GM12872 (cell line): ENCODE data around the gene TALDO1.
A peak's percentile ranks its signal among the peaks of the same experiment; 100 is the strongest.

Source experiments
- TF ChIP-seq, protein P1 (sequence below): IDR thresholded peaks from 3 replicates; pipeline ENCODE4 v1.5.1; 2011; ENCODE audit warnings: low read depth, mild to moderate bottlenecking, low read length, moderate library complexity; ENCODE audit not compliant: insufficient read depth

TALDO1 gene

GRCh38 chr11:747158-748006, at the start of gene TALDO1:
Gene TALDO1, plus strand, starts transcription at chr11:747464. Its CDS starts 18 bp downstream, at chr11:747482.
- TF ChIP-seq, protein P1, sequence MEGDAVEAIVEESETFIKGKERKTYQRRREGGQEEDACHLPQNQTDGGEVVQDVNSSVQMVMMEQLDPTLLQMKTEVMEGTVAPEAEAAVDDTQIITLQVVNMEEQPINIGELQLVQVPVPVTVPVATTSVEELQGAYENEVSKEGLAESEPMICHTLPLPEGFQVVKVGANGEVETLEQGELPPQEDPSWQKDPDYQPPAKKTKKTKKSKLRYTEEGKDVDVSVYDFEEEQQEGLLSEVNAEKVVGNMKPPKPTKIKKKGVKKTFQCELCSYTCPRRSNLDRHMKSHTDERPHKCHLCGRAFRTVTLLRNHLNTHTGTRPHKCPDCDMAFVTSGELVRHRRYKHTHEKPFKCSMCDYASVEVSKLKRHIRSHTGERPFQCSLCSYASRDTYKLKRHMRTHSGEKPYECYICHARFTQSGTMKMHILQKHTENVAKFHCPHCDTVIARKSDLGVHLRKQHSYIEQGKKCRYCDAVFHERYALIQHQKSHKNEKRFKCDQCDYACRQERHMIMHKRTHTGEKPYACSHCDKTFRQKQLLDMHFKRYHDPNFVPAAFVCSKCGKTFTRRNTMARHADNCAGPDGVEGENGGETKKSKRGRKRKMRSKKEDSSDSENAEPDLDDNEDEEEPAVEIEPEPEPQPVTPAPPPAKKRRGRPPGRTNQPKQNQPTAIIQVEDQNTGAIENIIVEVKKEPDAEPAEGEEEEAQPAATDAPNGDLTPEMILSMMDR, result 0 out of 3 replicates have a peak, but pooled peaks have one; percentile 5

- TF ChIP-seq, protein P1, result no peak
Measured at GRCh38 chr11:697811-698311, 49.4 kb upstream of the TALDO1 start.

- TF ChIP-seq, protein P1, result no peak
Measured at GRCh38 chr11:698493-699115, 48.7 kb upstream of the TALDO1 start.

- TF ChIP-seq, protein P1, result no peak
Measured at GRCh38 chr11:699116-699508, 48.2 kb upstream of the TALDO1 start.

DNA sequence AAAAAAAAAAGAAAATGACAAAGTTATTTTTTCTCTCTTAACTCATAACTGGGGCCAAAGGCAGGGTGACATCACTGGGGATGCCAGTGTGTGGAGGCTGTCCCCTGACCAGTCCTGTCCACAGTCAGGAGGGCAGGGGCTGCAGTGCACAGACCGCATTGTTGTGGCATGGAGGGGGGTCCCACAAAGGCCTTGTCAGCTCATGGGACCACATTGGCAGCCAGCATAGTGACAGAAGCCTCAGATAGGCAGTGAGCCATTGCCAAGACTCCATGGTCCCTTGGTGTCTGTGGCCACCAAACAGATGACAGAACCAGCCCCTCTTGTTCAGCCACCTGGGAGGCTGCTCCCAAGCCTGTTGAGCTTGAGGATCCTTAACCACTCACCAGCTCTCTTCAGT, 47.5 kb upstream of the TALDO1 start:
- TF ChIP-seq, protein P1, result no peak

DNA sequence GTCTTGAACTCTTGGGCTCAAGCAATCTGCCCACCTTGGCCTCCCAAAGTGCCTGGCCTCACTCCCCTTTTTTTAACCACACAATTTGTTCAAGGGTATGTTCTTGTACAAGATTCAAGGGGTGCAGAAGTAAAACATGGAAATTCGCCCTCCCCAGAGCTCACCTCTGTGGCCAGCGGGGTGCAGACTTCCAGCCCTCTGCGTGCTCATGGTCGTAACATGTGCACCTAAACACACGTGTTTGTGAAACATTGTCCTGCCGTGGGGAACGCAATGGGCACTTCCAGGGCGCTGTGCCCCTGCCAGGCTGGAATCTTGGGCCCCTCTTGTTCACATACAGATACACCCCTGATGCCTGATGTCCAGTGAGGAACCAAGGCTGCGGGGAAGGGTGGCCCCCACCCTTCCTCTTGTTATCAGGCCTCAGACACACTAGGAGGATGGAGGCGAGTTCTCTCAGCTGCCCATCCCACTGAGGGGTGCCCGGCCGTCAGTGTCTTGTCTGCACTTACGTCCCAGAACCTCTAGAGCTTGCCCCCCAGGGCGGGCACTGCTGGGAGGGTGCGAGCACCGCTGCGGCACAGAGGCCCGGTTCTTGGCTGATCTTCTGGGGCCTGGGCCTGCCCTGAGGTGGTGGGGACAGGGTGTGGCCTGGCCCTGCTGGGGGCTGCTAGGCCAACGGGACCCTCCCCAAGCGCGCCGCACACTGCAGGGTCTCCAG, 45.4 kb upstream of the TALDO1 start:
- TF ChIP-seq, protein P1, result no peak
